ENCODE measurements around the gene SULT1A3.
"Not testable (repeated sequence)": the region's sequence is repeated elsewhere in the genome, so short reads cannot be mapped to it uniquely, and the experiment has no call there.

GRCh38 chr16:30191158-30191557 lies 7.9 kb upstream of the SULT1A3 start:
- not testable (repeated sequence) for TF ChIP-seq NR3C1 (IDR thresholded peaks at IDR 0.05); CTCF (IDR thresholded peaks at IDR 0.05); CBX2 (IDR thresholded peaks at IDR 0.05; ENCODE audit: borderline replicate concordance, low read depth); POLR2A (IDR thresholded peaks at IDR 0.05; ENCODE audit: low read length); RAD21 (conservative IDR thresholded peaks at IDR 0.05 in 1 of 2, IDR thresholded peaks at IDR 0.05 in 1 of 2); KDM5A (IDR thresholded peaks at IDR 0.05); RCOR1 (IDR thresholded peaks at IDR 0.05; ENCODE audit: low read depth, low read length); TP53 (CRISPR knock-in tag; IDR thresholded peaks at IDR 0.05); RNF2 (IDR thresholded peaks at IDR 0.05; ENCODE audit: borderline replicate concordance, low read depth); MAZ (IDR thresholded peaks at IDR 0.05; ENCODE audit: borderline replicate concordance, low read depth, low read length); KDM1A (IDR thresholded peaks at IDR 0.05; ENCODE audit: low read depth)

All from A549 (cell line).